OCI-LY3 (cell line): ENCODE measurements around the gene ANKRD55.

ENCODE experiments used
- CTCF ChIP-seq: fragments of 200-600, 300-600 bp; sonication (generic); IDR thresholded peaks from 2 replicates; pipeline ENCODE4 v1.5.1; 2014; ENCODE audit warnings: antibody characterized with exemption, low read length, low read depth
- EZH2phosphoT487 ChIP-seq: fragments of 200-600 bp; shearing (Covaris generic); IDR thresholded peaks from 2 replicates; pipeline ENCODE4 v1.6.1; 2018; ENCODE audit warnings: antibody characterized with exemption, mixed run types, low read depth

- TF ChIP-seq CTCF (no peak), EZH2phosphoT487 (no peak)
Measured at GRCh38 chr5:56267856-56268255, 34.7 kb upstream of the ANKRD55 start.
